Measurements from ENCODE around the gene CYB561. TPM values are rescaled to one million over a fixed set of nuclear protein-coding genes. Genes with fewer than 3 reads are reported as not detected.

The CYB561 gene
- total RNA-seq, 1 experiment from 2014 or later, result 125 TPM

GRCh38 chr17:63491977-63492618 is 46.0 kb upstream of the CYB561 start:
- no peak overlapping the region for H2AFZ ChIP-seq (ENCODE audit: low read length)
- H3K9me2 ChIP-seq (replicated peaks; ENCODE audit: low read length), result no peaks in the 10 kb centered on the region
- ATAC-seq (no peak), DNase-seq (no peak)
- no TSS peak for BruUV-seq (replicated peaks)
- H3K27me3 ChIP-seq (ENCODE audit: low read length), result no peaks in the 10 kb centered on the region
- H3K27ac ChIP-seq (ENCODE audit: low read length), result no peak overlapping the region
- no peak overlapping the region for H3K4me2 ChIP-seq (ENCODE audit: low read length)
- no peaks in the 10 kb centered on the region for H3K4me1 ChIP-seq (ENCODE audit: insufficient read depth, low read length)
- no peaks in the 10 kb centered on the region for H4K20me1 ChIP-seq (ENCODE audit: low read length)
- H3K9me3 ChIP-seq (ENCODE audit: low read length), result no peaks in the 10 kb centered on the region
- TF ChIP-seq EZH2 (IDR thresholded peaks at IDR 0.05; ENCODE audit: low read length, unreplicated experiment) (no peak), EZH2phosphoT487 (IDR thresholded peaks at IDR 0.05; ENCODE audit: borderline replicate concordance, low read length) (no peak), CTCF (conservative IDR thresholded peaks at IDR 0.05; ENCODE audit: low read depth, low read length) (no peak)
- no peak overlapping the region for H3K4me3 ChIP-seq (ENCODE audit: low read length)
- H3K9ac ChIP-seq (ENCODE audit: low read length), result no peak overlapping the region
- no peaks in the 10 kb centered on the region for H3K36me3 ChIP-seq (ENCODE audit: low read depth, low read length)
- no peaks in the 10 kb centered on the region for H3F3A ChIP-seq (ENCODE audit: low read length, unreplicated experiment)
- ChIA-PET POLR2A (ENCODE audit: unreplicated experiment) (no interaction called here), CTCF (no interaction called here)
- no peaks in the 10 kb centered on the region for H3K79me2 ChIP-seq (ENCODE audit: low read length)
- intact Hi-C loops (cut with micrococcal nuclease), result no loop called here

- Histone ChIP-seq H2AFZ (ENCODE audit: low read length) (no peak overlapping the region), H3K9ac (ENCODE audit: low read length) (no peak overlapping the region), H3F3A (ENCODE audit: low read length, unreplicated experiment) (no peaks in the 10 kb centered on the region), H3K79me2 (ENCODE audit: low read length) (no peaks in the 10 kb centered on the region), H3K9me3 (ENCODE audit: low read length) (no peaks in the 10 kb centered on the region), H3K27ac (ENCODE audit: low read length) (no peak overlapping the region), H3K4me3 (ENCODE audit: low read length) (no peak overlapping the region), H3K9me2 (replicated peaks; ENCODE audit: low read length) (no peaks in the 10 kb centered on the region), H3K36me3 (ENCODE audit: low read depth, low read length) (no peaks in the 10 kb centered on the region), H3K4me1 (ENCODE audit: insufficient read depth, low read length) (no peaks in the 10 kb centered on the region), H3K27me3 (ENCODE audit: low read length) (no peaks in the 10 kb centered on the region), H4K20me1 (ENCODE audit: low read length) (no peaks in the 10 kb centered on the region), H3K4me2 (ENCODE audit: low read length) (no peak overlapping the region)
- TF ChIP-seq EZH2 (IDR thresholded peaks at IDR 0.05; ENCODE audit: low read length, unreplicated experiment) (no peak), CTCF (conservative IDR thresholded peaks at IDR 0.05; ENCODE audit: low read depth, low read length) (no peak), EZH2phosphoT487 (IDR thresholded peaks at IDR 0.05; ENCODE audit: borderline replicate concordance, low read length) (no peak)
- intact Hi-C loops (cut with micrococcal nuclease), result no loop called here
- CTCF ChIA-PET, result no interaction called here
- DNase-seq (no peak), ATAC-seq (no peak)
- no TSS peak for BruUV-seq (replicated peaks)
- POLR2A ChIA-PET (ENCODE audit: unreplicated experiment), result no interaction called here
Measured at GRCh38 chr17:63491413-63491812, 45.3 kb upstream of the CYB561 start.

- Histone ChIP-seq H3K9ac (ENCODE audit: low read length) (no peak overlapping the region), H3K9me2 (replicated peaks; ENCODE audit: low read length) (no peaks in the 10 kb centered on the region), H3K27me3 (ENCODE audit: low read length) (no peaks in the 10 kb centered on the region), H3F3A (ENCODE audit: low read length, unreplicated experiment) (no peaks in the 10 kb centered on the region), H3K36me3 (ENCODE audit: low read depth, low read length) (no peaks in the 10 kb centered on the region), H3K4me2 (ENCODE audit: low read length) (no peak overlapping the region), H3K4me1 (ENCODE audit: insufficient read depth, low read length) (no peaks in the 10 kb centered on the region), H2AFZ (ENCODE audit: low read length) (no peak overlapping the region), H3K79me2 (ENCODE audit: low read length) (no peaks in the 10 kb centered on the region), H3K4me3 (ENCODE audit: low read length) (no peak overlapping the region), H3K9me3 (ENCODE audit: low read length) (no peaks in the 10 kb centered on the region), H3K27ac (ENCODE audit: low read length) (no peak overlapping the region), H4K20me1 (ENCODE audit: low read length) (no peaks in the 10 kb centered on the region)
- ATAC-seq, result no peak
- ChIA-PET POLR2A (ENCODE audit: unreplicated experiment) (no interaction called here), CTCF (no interaction called here)
- intact Hi-C loops (cut with micrococcal nuclease), result no loop called here
- no TSS peak for BruUV-seq (replicated peaks)
- no peak for TF ChIP-seq EZH2phosphoT487 (IDR thresholded peaks at IDR 0.05; ENCODE audit: borderline replicate concordance, low read length)
- TF ChIP-seq CTCF (conservative IDR thresholded peaks at IDR 0.05; ENCODE audit: low read depth, low read length), result no peak
- no peak for TF ChIP-seq EZH2 (IDR thresholded peaks at IDR 0.05; ENCODE audit: low read length, unreplicated experiment)
- no peak for DNase-seq
Measured at GRCh38 chr17:63490858-63491400, 44.8 kb upstream of the CYB561 start.
